ENCODE measurements around the gene CDIP1. TPM values are rescaled to one million over a fixed set of nuclear protein-coding genes. Genes with fewer than 3 reads are reported as not detected.

CDIP1 gene
- total RNA-seq, 3 donors from 2014 or later: 9.1 to 9.9 (median 9.5) TPM

DNA sequence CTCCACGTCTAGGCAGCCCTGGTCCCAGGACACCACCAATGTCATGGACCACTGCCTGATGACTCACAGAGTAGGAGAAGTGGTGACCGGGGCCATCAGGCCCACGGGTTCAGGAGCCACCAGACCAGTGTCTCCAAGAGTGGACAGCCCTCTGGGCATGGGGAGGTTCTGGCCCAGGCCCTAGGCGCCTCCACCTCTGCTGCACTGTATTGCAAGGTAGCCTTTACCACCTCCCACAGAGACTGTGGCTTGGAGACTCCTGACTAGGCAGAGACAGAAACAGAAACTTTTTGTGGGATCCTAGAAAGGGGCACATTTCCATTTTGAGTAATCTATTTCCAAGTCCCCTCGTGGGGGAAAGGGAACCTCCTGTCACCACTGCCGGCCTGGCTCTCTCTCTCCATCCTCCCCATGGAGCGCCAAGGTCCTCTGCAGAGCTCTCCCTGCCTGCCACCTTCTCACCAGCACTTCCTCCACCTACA, 2.9 kb downstream of the CDIP1 start:
- no peaks in the 10 kb centered on the region for H3K27me3 ChIP-seq
- no peak for DNase-seq (ENCODE audit: low spot score in 2 of 2)
- no peaks in the 10 kb centered on the region for H3K4me1 ChIP-seq
- TF ChIP-seq, protein P1, sequence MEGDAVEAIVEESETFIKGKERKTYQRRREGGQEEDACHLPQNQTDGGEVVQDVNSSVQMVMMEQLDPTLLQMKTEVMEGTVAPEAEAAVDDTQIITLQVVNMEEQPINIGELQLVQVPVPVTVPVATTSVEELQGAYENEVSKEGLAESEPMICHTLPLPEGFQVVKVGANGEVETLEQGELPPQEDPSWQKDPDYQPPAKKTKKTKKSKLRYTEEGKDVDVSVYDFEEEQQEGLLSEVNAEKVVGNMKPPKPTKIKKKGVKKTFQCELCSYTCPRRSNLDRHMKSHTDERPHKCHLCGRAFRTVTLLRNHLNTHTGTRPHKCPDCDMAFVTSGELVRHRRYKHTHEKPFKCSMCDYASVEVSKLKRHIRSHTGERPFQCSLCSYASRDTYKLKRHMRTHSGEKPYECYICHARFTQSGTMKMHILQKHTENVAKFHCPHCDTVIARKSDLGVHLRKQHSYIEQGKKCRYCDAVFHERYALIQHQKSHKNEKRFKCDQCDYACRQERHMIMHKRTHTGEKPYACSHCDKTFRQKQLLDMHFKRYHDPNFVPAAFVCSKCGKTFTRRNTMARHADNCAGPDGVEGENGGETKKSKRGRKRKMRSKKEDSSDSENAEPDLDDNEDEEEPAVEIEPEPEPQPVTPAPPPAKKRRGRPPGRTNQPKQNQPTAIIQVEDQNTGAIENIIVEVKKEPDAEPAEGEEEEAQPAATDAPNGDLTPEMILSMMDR (IDR thresholded peaks at IDR 0.05): no peak
- no peak for TF ChIP-seq POLR2AphosphoS5 (IDR thresholded peaks at IDR 0.05)
- TF ChIP-seq POLR2A (IDR thresholded peaks at IDR 0.05): no peak
- no peak overlapping the region for H3K27ac ChIP-seq
- intact Hi-C loops (cut with DNase I; ENCODE audit: low total_unique reads): no loop called here
- no peak overlapping the region for H3K4me3 ChIP-seq
- no peaks in the 10 kb centered on the region for H3K36me3 ChIP-seq
- H3K9me3 ChIP-seq: peaks cover 0 to 5% of the 10 kb centered on the region in 2 donors

DNA sequence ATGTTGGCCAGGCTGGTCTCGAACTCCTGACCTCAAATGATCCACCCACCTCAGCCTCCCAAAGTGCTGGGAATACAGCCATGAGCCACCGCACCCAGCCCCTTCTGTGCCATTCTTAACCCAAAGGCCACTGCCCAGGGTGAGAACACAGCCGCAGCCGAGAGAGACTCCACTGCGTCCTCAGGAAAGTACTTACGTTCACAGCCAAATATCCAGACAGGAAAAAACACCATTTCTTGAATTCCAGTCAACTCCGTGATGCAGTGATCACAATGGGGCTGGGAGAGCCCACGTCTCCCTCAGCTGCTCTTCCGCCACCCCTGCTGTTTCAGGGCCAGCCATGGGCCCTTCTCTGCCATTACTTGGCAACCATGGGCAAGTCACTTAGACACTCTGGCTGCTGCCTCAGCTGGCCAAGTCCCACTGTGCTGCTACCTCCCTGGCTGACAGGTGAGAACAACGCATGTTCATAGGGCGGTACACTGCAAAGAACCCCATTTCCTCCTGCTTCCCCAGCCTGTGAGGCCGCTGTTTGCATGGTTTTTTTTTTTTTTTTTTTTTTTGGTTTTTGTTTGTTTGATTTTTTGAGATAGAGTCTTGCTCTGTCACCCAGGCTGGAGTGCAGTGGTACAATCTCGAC, 4.3 kb downstream of the CDIP1 start:
- H3K27ac ChIP-seq: peak overlapping the region in 1 of 2 donors; percentile 20
- H3K4me1 ChIP-seq: no peaks in the 10 kb centered on the region
- TF ChIP-seq POLR2A (IDR thresholded peaks at IDR 0.05): no peak
- no peak for TF ChIP-seq POLR2AphosphoS5 (IDR thresholded peaks at IDR 0.05)
- TF ChIP-seq, protein P1 (IDR thresholded peaks at IDR 0.05): no peak

DNA sequence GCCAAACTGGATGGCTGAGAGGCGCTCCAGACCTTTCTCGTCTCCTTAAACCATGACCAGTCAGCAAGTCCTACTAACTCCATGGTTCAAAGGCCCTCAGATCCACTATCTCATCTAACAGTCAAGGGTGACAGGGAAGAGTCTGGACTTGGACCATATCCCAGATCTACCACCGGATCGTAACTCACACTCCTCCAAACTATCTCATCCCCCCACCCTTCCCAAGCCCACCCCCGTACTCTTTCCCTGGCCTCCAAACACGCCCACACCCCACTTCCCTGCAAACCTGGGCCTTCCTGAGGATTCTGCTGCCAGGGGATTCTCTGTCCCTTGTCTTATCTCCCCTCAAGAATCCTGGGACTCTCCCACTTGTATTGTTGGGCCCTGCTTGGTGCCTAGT, 5.1 kb downstream of the CDIP1 start:
- H3K36me3 ChIP-seq: no peaks in the 10 kb centered on the region
- peak overlapping the region; percentile 20 to 21 for H3K27ac ChIP-seq
- no peak overlapping the region for H3K4me3 ChIP-seq
- TF ChIP-seq POLR2AphosphoS5 (IDR thresholded peaks at IDR 0.05) (no peak), POLR2A (IDR thresholded peaks at IDR 0.05) (no peak)
- TF ChIP-seq, protein P1 (IDR thresholded peaks at IDR 0.05): no peak
- H3K9me3 ChIP-seq: no peaks in the 10 kb centered on the region
- H3K4me1 ChIP-seq: no peaks in the 10 kb centered on the region
- intact Hi-C loops (cut with DNase I; ENCODE audit: low total_unique reads): no loop called here
- no peak for DNase-seq (ENCODE audit: low spot score in 2 of 2)
- no peaks in the 10 kb centered on the region for H3K27me3 ChIP-seq

More for the DNA sequence above, 4.3 kb downstream of the CDIP1 start:
- H3K9me3 ChIP-seq: no peaks in the 10 kb centered on the region
- H3K27me3 ChIP-seq: no peaks in the 10 kb centered on the region
- no peak for DNase-seq (ENCODE audit: low spot score in 2 of 2)
- no peak overlapping the region for H3K4me3 ChIP-seq
- intact Hi-C loops (cut with DNase I; ENCODE audit: low total_unique reads): no loop called here
- H3K36me3 ChIP-seq: no peaks in the 10 kb centered on the region

DNA sequence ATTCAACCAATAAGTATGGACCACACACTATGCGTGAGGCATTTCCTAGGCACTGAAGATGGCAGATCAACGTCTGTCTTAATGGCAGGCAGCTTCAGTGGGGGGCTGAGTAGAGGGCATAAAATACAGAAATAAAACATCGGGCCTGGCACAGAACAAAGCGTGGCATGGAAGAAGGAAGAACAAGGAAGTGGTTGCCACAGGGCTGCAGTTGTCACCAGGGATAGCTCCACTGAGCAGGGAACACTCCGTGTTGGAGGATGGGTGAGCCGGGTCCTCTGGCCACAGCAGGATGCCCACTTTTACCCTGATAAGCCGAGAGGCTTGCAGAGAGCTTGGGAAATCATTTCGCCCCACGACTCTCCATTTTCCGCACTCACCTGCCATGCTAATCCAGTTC, 6.3 kb downstream of the CDIP1 start:
- H3K27ac ChIP-seq: no peak overlapping the region

DNA sequence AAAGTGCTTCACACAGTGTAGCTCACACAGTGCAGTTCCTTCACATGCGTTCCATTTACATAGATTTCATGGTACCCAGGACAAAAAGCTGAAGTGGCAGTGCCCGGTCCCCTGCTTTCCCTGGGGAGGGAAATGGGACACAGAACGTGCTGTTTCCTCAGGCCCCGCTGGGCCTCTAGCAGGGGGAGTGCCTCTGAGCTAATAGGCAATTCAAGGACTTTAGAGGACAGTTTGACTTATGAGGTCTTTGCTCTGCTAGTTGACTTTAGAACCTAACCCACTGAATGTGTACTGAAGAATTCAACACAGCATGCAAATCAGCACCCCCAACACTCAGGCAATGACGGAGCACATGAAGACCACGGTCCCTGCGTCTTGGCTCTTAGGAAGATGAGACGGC, 6.8 kb downstream of the CDIP1 start:
- no peaks in the 10 kb centered on the region for H3K27me3 ChIP-seq
- intact Hi-C loops (cut with DNase I; ENCODE audit: low total_unique reads): no loop called here
- DNase-seq (ENCODE audit: low spot score in 2 of 2): no peak
- no peak for TF ChIP-seq POLR2AphosphoS5 (IDR thresholded peaks at IDR 0.05)
- TF ChIP-seq, protein P1 (IDR thresholded peaks at IDR 0.05): no peak
- H3K9me3 ChIP-seq: no peaks in the 10 kb centered on the region
- no peak overlapping the region for H3K4me3 ChIP-seq
- H3K4me1 ChIP-seq: no peaks in the 10 kb centered on the region
- no peak overlapping the region for H3K27ac ChIP-seq
- H3K36me3 ChIP-seq: no peaks in the 10 kb centered on the region

More for the DNA sequence above, 6.3 kb downstream of the CDIP1 start:
- TF ChIP-seq, protein P1 (IDR thresholded peaks at IDR 0.05): no peak
- TF ChIP-seq POLR2AphosphoS5 (IDR thresholded peaks at IDR 0.05) (no peak), POLR2A (IDR thresholded peaks at IDR 0.05) (no peak)
- no peaks in the 10 kb centered on the region for H3K9me3 ChIP-seq
- no peak overlapping the region for H3K4me3 ChIP-seq
- no peak for DNase-seq (ENCODE audit: low spot score in 2 of 2)
- intact Hi-C loops (cut with DNase I; ENCODE audit: low total_unique reads): no loop called here
- no peaks in the 10 kb centered on the region for H3K4me1 ChIP-seq
- no peaks in the 10 kb centered on the region for H3K27me3 ChIP-seq
- no peaks in the 10 kb centered on the region for H3K36me3 ChIP-seq

Data from breast epithelium (tissue), 4 donors.